HG03280 (cell line): Measurements from ENCODE around the gene KIF18B.

Source experiments
- ATAC-seq: cut with Tn5 transposase; IDR thresholded peaks from one replicate; pipeline ENCODE4 v1.9.1; 2021; ENCODE audit warnings: mild to moderate bottlenecking, moderate library complexity; ENCODE audit not compliant: unreplicated experiment

KIF18B gene

DNA sequence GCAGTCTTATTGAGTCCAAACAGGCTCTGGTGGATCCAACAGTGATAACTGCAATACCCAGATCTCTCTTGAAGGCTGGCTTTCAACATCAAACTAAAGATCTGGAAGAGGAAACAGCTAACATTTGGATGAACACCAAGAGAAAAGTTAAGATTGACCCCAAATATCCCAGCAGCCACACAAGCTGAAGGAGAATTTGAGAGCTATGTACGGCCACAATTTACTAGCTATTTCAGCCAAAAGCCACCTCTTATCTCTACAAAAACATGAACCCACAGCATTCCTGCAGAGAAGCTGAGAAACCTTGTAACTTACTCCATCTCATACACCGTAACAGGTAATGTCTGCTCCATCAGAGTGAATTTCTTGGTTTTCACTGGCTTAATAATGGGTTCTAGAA is 62.6 kb downstream of the KIF18B start:
- no peak for ATAC-seq

GRCh38 chr17:44881145-44881544 is 66.4 kb downstream of the KIF18B start:
- no peak for ATAC-seq

- no peak for ATAC-seq
These were observed 67.5 kb downstream of the KIF18B start for GRCh38 chr17:44880062-44880461.

DNA sequence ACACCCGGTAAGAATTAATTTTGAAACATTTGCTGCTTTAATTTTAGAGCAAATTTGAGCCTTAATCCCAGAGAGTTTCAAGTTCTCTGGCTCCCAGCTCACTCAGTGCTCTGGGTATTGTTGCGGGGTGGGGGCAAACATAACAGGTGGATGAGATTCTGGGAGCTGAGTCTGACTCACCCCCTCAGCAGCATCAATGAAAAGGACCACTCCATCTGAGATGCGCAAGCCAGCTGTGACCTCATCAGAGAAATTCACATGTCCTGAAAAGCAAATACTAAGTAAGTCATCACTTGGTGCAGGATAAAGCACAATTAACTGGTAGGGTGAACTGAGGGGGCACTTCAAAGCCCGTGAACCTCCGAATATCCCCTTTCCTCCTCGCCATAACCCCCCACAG is 68.2 kb downstream of the KIF18B start:
- ATAC-seq = no peak

GRCh38 chr17:44878627-44879221 is 68.8 kb downstream of the KIF18B start:
- no peak for ATAC-seq

DNA sequence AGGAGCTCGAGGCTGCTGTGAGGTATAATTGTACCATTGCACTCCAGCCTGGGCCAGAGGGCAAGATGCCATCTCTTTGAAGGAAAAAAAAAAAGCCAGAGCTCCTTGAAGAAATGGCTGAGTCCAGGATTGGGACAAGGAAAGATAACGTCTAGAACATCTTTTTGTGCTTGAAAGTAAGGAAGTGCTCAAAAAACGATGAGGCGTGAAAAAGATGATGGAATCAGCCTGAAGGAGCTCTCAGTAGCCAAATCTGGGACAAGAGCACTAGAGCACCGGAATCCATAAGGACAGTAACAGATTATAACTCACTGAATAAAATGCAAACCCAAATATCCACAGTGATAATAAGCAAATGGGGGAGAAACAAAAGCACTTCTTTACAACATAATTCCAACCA is 70.5 kb downstream of the KIF18B start:
- ATAC-seq = no peak

DNA sequence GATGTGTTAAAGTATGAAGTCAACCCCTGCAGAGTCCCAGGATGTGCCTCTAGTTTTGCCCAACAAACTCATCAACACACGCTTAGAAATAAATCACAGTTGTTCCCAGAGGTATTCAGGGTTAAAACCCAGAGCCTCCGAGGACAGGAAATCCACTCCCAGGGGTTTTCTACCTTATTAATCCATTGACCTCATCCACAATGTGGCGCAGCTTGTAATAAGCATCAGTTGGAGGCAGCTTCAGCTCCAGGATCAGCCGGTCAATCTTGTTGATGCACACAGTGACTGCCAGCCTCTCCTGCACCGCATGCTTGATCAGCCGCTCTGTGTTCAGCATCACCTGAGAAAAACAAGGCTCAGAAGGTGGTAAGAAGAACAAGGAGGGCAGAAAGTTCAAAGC is 71.8 kb downstream of the KIF18B start:
- no peak for ATAC-seq
